ENCODE results near the gene ABLIM2.
"Not testable (repeated sequence)": the region's sequence is repeated elsewhere in the genome, so short reads cannot be mapped to it uniquely, and the experiment has no call there.

ABLIM2 gene

DNA sequence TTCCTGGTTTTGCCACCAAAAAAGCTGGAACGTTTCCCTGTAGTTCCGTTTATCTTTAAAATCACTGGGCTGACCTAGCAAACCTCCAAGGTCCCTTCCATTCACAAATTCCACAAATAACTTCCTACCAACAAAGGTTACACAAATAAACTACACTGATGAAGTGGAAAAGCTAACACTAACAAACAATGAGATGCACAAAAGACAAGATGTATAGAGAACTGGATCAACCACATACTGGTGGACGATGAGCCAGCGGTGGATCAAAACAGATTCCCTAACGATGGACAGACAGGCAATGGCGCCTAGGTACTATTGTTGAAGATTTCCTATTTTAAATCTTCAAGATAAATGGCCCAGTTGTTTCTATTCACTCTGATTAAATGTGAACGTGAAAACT, 234.4 kb downstream of the ABLIM2 start:
- no peak for DNase-seq

- no peak for DNase-seq
Measured at GRCh38 chr4:7922466-7922865, 236.1 kb downstream of the ABLIM2 start.

- no peak for DNase-seq
Measured at GRCh38 chr4:7918981-7919380, 239.6 kb downstream of the ABLIM2 start.

DNA sequence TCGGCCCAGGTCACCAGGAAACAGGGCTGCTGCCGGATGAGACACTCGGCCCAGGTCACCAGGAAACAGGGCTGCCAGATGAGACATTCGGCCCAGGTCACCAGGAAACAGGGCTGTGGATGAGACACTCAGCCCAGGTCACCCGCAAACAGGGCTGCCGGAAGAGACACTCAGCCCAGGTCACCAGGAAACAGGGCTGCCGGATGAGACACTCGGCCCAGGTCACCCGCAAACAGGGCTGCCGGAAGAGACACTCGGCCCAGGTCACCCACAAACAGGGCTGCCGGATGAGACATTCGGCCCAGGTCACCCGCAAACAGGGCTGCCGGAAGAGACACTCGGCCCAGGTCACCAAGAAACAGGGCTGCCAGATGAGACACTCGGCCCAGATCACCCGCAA, 240.4 kb downstream of the ABLIM2 start:
- DNase-seq: not testable (repeated sequence)

- DNase-seq: no peak
Measured at GRCh38 chr4:7917669-7918068, 240.9 kb downstream of the ABLIM2 start.

DNA sequence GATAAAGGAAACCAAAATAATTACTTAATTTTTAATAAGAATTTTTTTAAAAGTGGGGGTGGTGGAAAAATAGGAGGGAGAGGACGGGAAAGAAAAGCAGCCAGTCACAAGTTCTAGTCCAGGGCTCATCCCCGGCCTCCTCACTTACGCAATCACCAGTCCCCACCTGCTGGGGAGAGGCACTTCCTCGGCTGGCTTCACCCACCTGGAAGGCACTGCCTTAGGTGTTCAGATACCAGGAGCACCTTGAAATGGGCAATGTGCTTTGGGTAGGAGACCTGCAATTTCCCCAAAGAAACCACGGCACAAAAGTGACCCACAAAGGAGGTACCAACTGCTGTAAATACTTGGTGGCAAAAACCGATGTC, 242.8 kb downstream of the ABLIM2 start:
- DNase-seq: no peak
